Inflammatory macrophage (primary cell): Measurements from ENCODE around the gene PPP1R13B.
"Not testable (repeated sequence)": the region's sequence is repeated elsewhere in the genome, so short reads cannot be mapped to it uniquely, and the experiment has no call there.

Experiments
- DNase-seq, 2 donors: peaks; one replicate each; pipeline ENCODE4 v3.0.0-alpha.2; 2020 to 2022
- total RNA-seq, 18 experiments: gene quantifications; one replicate each; lab custom pipeline; 2026; ENCODE audit warnings: mixed read lengths in 6 of 18, inconsistent platforms in 2 of 18; lab: John Stamatoyannopoulos, UW

PPP1R13B gene
- total RNA-seq, result 1.2 to 12.9 (median 6.3) reads per million in 18 experiments

GRCh38 chr14:103847451-103848174 lies at the start of gene PPP1R13B:
Gene PPP1R13B, minus strand, starts transcription at chr14:103847575. Its CDS starts 268 bp downstream, at chr14:103847307.
- peak; percentile 81 to 89 for DNase-seq

GRCh38 chr14:103896578-103896977 lies 49.2 kb upstream of the PPP1R13B start:
- DNase-seq, result no peak

- DNase-seq, result no peak
These were observed 47.3 kb upstream of the PPP1R13B start for GRCh38 chr14:103894723-103895059.

GRCh38 chr14:103894034-103894722 lies 46.8 kb upstream of the PPP1R13B start:
- DNase-seq, result no peak

GRCh38 chr14:103892247-103892646 lies 44.9 kb upstream of the PPP1R13B start:
- DNase-seq, result no peak

GRCh38 chr14:103891667-103892215 lies 44.4 kb upstream of the PPP1R13B start:
- DNase-seq, result no peak

GRCh38 chr14:103890821-103891666 lies 43.7 kb upstream of the PPP1R13B start:
- DNase-seq, result peak; percentile 68 to 87

- no peak for DNase-seq
These were observed 42.6 kb upstream of the PPP1R13B start for GRCh38 chr14:103890052-103890371.

GRCh38 chr14:103889313-103890051 lies 42.1 kb upstream of the PPP1R13B start:
- DNase-seq, result peak; percentile 83 to 97

GRCh38 chr14:103889002-103889312 lies 41.6 kb upstream of the PPP1R13B start:
- DNase-seq, result not testable (repeated sequence)

GRCh38 chr14:103887557-103888115 lies 40.3 kb upstream of the PPP1R13B start:
- no peak for DNase-seq

GRCh38 chr14:103887170-103887501 lies 39.8 kb upstream of the PPP1R13B start:
- no peak for DNase-seq

- DNase-seq, result peak; percentile 50 to 87
These were observed 39.2 kb upstream of the PPP1R13B start for GRCh38 chr14:103886304-103887169.

GRCh38 chr14:103885509-103885932 lies 38.1 kb upstream of the PPP1R13B start:
- DNase-seq, result no peak

- no peak for DNase-seq
These were observed 37.5 kb upstream of the PPP1R13B start for GRCh38 chr14:103884854-103885253.

GRCh38 chr14:103883263-103883523 lies 35.8 kb upstream of the PPP1R13B start:
- no peak for DNase-seq

GRCh38 chr14:103882503-103883262 lies 35.3 kb upstream of the PPP1R13B start:
- no peak for DNase-seq

GRCh38 chr14:103881268-103882201 lies 34.2 kb upstream of the PPP1R13B start:
- DNase-seq, result no peak
